ENCODE results near the gene CLIP4.

CLIP4 gene

GRCh38 chr2:29073933-29074332 lies 41.3 kb upstream of the CLIP4 start:
- no peak overlapping the region for H3K4me3 ChIP-seq (IDR thresholded peaks at IDR 0.05; ENCODE audit: insufficient read depth, low read depth, low read length)
- H3K27ac ChIP-seq = no peak overlapping the region
- no peaks in the 10 kb centered on the region for H3K4me1 ChIP-seq (ENCODE audit: low read depth, poor library complexity, severe bottlenecking)
- no peak overlapping the region for H3K9ac ChIP-seq
- no peak overlapping the region for H2AFZ ChIP-seq (ENCODE audit: low read depth)
- no peaks in the 10 kb centered on the region for H3K27me3 ChIP-seq (ENCODE audit: insufficient read depth, low read depth)
- no peak overlapping the region for H3K4me2 ChIP-seq
- H3K36me3 ChIP-seq (ENCODE audit: insufficient read depth) = no peaks in the 10 kb centered on the region
- no peak for TF ChIP-seq CTCF (conservative IDR thresholded peaks at IDR 0.05; ENCODE audit: low read depth, low read length)
- H4K20me1 ChIP-seq (ENCODE audit: insufficient read depth) = no peaks in the 10 kb centered on the region
- no peaks in the 10 kb centered on the region for H3K79me2 ChIP-seq (ENCODE audit: insufficient read depth, low read depth)

- no peaks in the 10 kb centered on the region for H3K27me3 ChIP-seq (ENCODE audit: insufficient read depth, low read depth)
- H3K4me3 ChIP-seq (IDR thresholded peaks at IDR 0.05; ENCODE audit: insufficient read depth, low read depth, low read length) = no peak within 1 kb of the TSS
- no peak for TF ChIP-seq CTCF (conservative IDR thresholded peaks at IDR 0.05; ENCODE audit: low read depth, low read length)
- no peak within 1 kb of the TSS for H3K27ac ChIP-seq
- H2AFZ ChIP-seq (ENCODE audit: low read depth) = no peak within 1 kb of the TSS
- no peaks in the 10 kb centered on the region for H4K20me1 ChIP-seq (ENCODE audit: insufficient read depth)
- no peak within 1 kb of the TSS for H3K9ac ChIP-seq
- H3K4me2 ChIP-seq = no peak within 1 kb of the TSS
- no peaks in the 10 kb centered on the region for H3K79me2 ChIP-seq (ENCODE audit: insufficient read depth, low read depth)
- H3K4me1 ChIP-seq (ENCODE audit: low read depth, poor library complexity, severe bottlenecking) = no peaks in the 10 kb centered on the region
- no peaks in the 10 kb centered on the region for H3K36me3 ChIP-seq (ENCODE audit: insufficient read depth)
Measured at GRCh38 chr2:29074411-29074810, 40.8 kb upstream of the CLIP4 start, which contains the start of gene PCARE. PCARE (minus strand) TSS chr2:29074523; CDS start chr2:29074261, 262 bp downstream.

GRCh38 chr2:29075894-29076705 lies 39.1 kb upstream of the CLIP4 start:
- no peaks in the 10 kb centered on the region for H3K79me2 ChIP-seq (ENCODE audit: insufficient read depth, low read depth)
- no peak overlapping the region for H2AFZ ChIP-seq (ENCODE audit: low read depth)
- no peak overlapping the region for H3K4me2 ChIP-seq
- no peak overlapping the region for H3K9ac ChIP-seq
- no peak overlapping the region for H3K27ac ChIP-seq
- H3K36me3 ChIP-seq (ENCODE audit: insufficient read depth) = no peaks in the 10 kb centered on the region
- H3K27me3 ChIP-seq (ENCODE audit: insufficient read depth, low read depth) = no peaks in the 10 kb centered on the region
- no peaks in the 10 kb centered on the region for H4K20me1 ChIP-seq (ENCODE audit: insufficient read depth)
- H3K4me3 ChIP-seq (IDR thresholded peaks at IDR 0.05; ENCODE audit: insufficient read depth, low read depth, low read length) = no peak overlapping the region
- no peak for TF ChIP-seq CTCF (conservative IDR thresholded peaks at IDR 0.05; ENCODE audit: low read depth, low read length)
- no peaks in the 10 kb centered on the region for H3K4me1 ChIP-seq (ENCODE audit: low read depth, poor library complexity, severe bottlenecking)

- TF ChIP-seq CTCF (conservative IDR thresholded peaks at IDR 0.05; ENCODE audit: low read depth, low read length) = no peak
- no peak overlapping the region for H3K9ac ChIP-seq
- no peaks in the 10 kb centered on the region for H3K27me3 ChIP-seq (ENCODE audit: insufficient read depth, low read depth)
- no peaks in the 10 kb centered on the region for H4K20me1 ChIP-seq (ENCODE audit: insufficient read depth)
- no peak overlapping the region for H2AFZ ChIP-seq (ENCODE audit: low read depth)
- H3K4me1 ChIP-seq (ENCODE audit: low read depth, poor library complexity, severe bottlenecking) = no peaks in the 10 kb centered on the region
- H3K27ac ChIP-seq = no peak overlapping the region
- no peak overlapping the region for H3K4me3 ChIP-seq (IDR thresholded peaks at IDR 0.05; ENCODE audit: insufficient read depth, low read depth, low read length)
- no peaks in the 10 kb centered on the region for H3K36me3 ChIP-seq (ENCODE audit: insufficient read depth)
- no peaks in the 10 kb centered on the region for H3K79me2 ChIP-seq (ENCODE audit: insufficient read depth, low read depth)
- no peak overlapping the region for H3K4me2 ChIP-seq
Measured at GRCh38 chr2:29079887-29080286, 35.3 kb upstream of the CLIP4 start.

Measured in KMS-11 (cell line).